ENCODE results near the gene SEC24C.

- TF ChIP-seq, protein P1, sequence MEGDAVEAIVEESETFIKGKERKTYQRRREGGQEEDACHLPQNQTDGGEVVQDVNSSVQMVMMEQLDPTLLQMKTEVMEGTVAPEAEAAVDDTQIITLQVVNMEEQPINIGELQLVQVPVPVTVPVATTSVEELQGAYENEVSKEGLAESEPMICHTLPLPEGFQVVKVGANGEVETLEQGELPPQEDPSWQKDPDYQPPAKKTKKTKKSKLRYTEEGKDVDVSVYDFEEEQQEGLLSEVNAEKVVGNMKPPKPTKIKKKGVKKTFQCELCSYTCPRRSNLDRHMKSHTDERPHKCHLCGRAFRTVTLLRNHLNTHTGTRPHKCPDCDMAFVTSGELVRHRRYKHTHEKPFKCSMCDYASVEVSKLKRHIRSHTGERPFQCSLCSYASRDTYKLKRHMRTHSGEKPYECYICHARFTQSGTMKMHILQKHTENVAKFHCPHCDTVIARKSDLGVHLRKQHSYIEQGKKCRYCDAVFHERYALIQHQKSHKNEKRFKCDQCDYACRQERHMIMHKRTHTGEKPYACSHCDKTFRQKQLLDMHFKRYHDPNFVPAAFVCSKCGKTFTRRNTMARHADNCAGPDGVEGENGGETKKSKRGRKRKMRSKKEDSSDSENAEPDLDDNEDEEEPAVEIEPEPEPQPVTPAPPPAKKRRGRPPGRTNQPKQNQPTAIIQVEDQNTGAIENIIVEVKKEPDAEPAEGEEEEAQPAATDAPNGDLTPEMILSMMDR (conservative IDR thresholded peaks at IDR 0.05; ENCODE audit: low read depth, low read length), result no peak
- TF ChIP-seq EZH2 (IDR thresholded peaks at IDR 0.05; ENCODE audit: borderline replicate concordance, low read depth, low read length, poor library complexity, severe bottlenecking), result no peak
Measured at GRCh38 chr10:73780301-73780700, 36.1 kb downstream of the SEC24C start.
